OCI-LY3 (cell line): Measurements from ENCODE around the gene ACTN3.

Experiments
- EZH2phosphoT487 ChIP-seq: fragments of 200-600 bp; shearing (Covaris generic); IDR thresholded peaks from 2 replicates; pipeline ENCODE4 v1.6.1; 2018; ENCODE audit warnings: antibody characterized with exemption, mixed run types, low read depth
- TF ChIP-seq, protein P1 (sequence below): fragments of 200-600, 300-600 bp; sonication (generic); IDR thresholded peaks from 2 replicates; pipeline ENCODE4 v1.5.1; 2014; ENCODE audit warnings: antibody characterized with exemption, low read length, low read depth

DNA sequence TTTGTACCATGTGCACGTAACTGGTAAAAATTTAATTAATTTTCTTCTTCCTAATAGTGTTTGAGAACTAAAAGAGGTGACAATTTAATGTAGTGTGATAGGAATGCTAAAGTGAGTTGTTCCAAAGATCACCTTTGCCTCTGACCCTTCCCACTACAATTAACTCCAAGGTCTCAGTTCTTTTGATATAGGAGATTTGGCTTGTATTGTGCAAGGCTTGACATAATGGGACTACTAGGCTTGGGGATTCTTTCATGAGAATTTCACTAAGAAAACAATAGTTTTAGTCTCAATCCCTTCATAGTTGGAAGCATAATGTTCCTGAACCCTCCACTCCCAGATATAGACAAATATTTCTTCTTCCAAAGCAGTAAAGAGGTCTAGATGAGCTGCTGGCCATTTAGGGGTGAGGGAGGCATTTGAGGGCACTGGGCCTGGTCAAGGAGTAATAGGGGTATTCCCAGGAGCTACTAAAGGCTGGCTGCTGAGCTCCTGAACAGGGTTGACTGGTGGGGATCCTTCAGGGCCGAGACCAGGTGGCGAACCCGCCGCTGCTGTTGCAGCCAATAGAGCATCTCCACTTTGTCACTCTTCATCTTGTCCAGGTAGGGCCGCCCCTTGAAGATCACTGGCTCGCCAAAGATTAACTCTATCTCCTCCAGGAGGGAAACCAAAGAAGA, 43.4 kb downstream of the ACTN3 start:
- TF ChIP-seq, protein P1, sequence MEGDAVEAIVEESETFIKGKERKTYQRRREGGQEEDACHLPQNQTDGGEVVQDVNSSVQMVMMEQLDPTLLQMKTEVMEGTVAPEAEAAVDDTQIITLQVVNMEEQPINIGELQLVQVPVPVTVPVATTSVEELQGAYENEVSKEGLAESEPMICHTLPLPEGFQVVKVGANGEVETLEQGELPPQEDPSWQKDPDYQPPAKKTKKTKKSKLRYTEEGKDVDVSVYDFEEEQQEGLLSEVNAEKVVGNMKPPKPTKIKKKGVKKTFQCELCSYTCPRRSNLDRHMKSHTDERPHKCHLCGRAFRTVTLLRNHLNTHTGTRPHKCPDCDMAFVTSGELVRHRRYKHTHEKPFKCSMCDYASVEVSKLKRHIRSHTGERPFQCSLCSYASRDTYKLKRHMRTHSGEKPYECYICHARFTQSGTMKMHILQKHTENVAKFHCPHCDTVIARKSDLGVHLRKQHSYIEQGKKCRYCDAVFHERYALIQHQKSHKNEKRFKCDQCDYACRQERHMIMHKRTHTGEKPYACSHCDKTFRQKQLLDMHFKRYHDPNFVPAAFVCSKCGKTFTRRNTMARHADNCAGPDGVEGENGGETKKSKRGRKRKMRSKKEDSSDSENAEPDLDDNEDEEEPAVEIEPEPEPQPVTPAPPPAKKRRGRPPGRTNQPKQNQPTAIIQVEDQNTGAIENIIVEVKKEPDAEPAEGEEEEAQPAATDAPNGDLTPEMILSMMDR, result no peak
- no peak for TF ChIP-seq EZH2phosphoT487
